Fibroblast of skin of right biceps (primary cell): Measurements from ENCODE around the gene LGALS4.
"Not testable (repeated sequence)": the region's sequence is repeated elsewhere in the genome, so short reads cannot be mapped to it uniquely, and the experiment has no call there.

Source experiments
- DNase-seq: peaks from one replicate; pipeline ENCODE4 v3.0.0-alpha.2; 2013

LGALS4 gene

GRCh38 chr19:38842439-38843174, 29.9 kb upstream of the LGALS4 start:
- no peak for DNase-seq

GRCh38 chr19:38841787-38842438, 29.2 kb upstream of the LGALS4 start:
- DNase-seq = no peak

- no peak for DNase-seq
Measured at GRCh38 chr19:38841180-38841766, 28.5 kb upstream of the LGALS4 start.

- DNase-seq = no peak
Measured at GRCh38 chr19:38840583-38840968, 27.8 kb upstream of the LGALS4 start.

GRCh38 chr19:38839816-38840582, 27.3 kb upstream of the LGALS4 start:
- no peak for DNase-seq

- DNase-seq = no peak
Measured at GRCh38 chr19:38838986-38839761, 26.4 kb upstream of the LGALS4 start.

GRCh38 chr19:38838208-38838985, 25.7 kb upstream of the LGALS4 start:
- DNase-seq = no peak

- DNase-seq = no peak
Measured at GRCh38 chr19:38837656-38838121, 24.9 kb upstream of the LGALS4 start.

- DNase-seq = no peak
Measured at GRCh38 chr19:38836983-38837626, 24.4 kb upstream of the LGALS4 start.

- no peak for DNase-seq
Measured at GRCh38 chr19:38836159-38836982, 23.6 kb upstream of the LGALS4 start.

- DNase-seq = no peak
Measured at GRCh38 chr19:38834590-38834989, 21.8 kb upstream of the LGALS4 start.

GRCh38 chr19:38834104-38834490, 21.4 kb upstream of the LGALS4 start:
- DNase-seq = no peak

GRCh38 chr19:38833092-38833425, 20.3 kb upstream of the LGALS4 start:
- DNase-seq = no peak

- DNase-seq = peak; percentile 87
Measured at GRCh38 chr19:38831142-38831605, 18.4 kb upstream of the LGALS4 start.

- no peak for DNase-seq
Measured at GRCh38 chr19:38830039-38830733, 17.4 kb upstream of the LGALS4 start.

- peak; percentile 22 for DNase-seq
Measured at GRCh38 chr19:38829203-38829602, 16.5 kb upstream of the LGALS4 start.

GRCh38 chr19:38826856-38827551, 14.3 kb upstream of the LGALS4 start:
- no peak for DNase-seq

- DNase-seq = not testable (repeated sequence)
Measured at GRCh38 chr19:38825936-38826335, 13.2 kb upstream of the LGALS4 start.
